HG02588 (cell line): ENCODE results near the gene P2RX7.
A peak's percentile ranks its signal among the peaks of the same experiment; 100 is the strongest.
"Not testable (repeated sequence)": the region's sequence is repeated elsewhere in the genome, so short reads cannot be mapped to it uniquely, and the experiment has no call there.

Experiments
- ATAC-seq: cut with Tn5 transposase; IDR thresholded peaks from one replicate; pipeline ENCODE4 v1.9.1; 2021; ENCODE audit warnings: mild to moderate bottlenecking, moderate library complexity; ENCODE audit not compliant: unreplicated experiment

P2RX7 gene

GRCh38 chr12:121133838-121134237, 1.2 kb downstream of the P2RX7 start:
- no peak for ATAC-seq

DNA sequence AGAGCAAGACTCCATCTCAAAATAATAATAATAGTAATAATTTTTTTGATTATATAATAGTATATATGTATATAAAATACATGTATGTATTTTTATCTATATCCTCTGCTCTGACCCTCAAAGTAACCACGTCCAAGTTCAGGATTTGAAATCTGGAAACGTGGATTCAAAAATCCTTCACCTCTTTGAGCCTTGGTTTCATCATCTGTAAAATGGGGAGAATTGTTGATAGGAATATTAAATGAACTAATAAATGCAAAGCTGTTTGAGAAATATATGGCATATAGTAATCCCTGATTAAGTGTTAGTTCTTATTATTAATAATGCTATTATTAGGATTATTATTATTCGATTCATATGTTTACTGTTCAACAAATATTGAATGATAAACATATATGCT, 2.6 kb downstream of the P2RX7 start:
- no peak for ATAC-seq

GRCh38 chr12:121137512-121137911, 4.8 kb downstream of the P2RX7 start:
- no peak for ATAC-seq

DNA sequence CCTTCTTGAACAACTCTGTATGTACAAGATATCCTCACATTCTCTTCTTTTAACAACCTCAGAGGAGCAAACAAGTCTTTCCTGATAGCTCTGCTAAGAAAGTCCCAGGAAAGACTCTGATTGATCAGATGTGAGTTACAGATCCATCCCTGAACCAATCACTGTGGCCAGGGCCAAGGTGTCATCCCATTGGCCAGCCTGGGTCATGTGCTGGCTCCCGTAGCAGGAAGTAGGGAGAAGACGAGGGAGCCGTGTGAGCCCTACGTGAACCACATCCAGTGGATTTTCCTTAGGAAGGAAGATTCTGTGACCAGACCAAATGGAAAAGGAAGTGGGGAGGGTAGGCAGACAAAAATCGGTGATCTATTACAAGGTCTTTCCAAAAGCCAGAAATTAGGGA, 5.6 kb downstream of the P2RX7 start:
- no peak for ATAC-seq

DNA sequence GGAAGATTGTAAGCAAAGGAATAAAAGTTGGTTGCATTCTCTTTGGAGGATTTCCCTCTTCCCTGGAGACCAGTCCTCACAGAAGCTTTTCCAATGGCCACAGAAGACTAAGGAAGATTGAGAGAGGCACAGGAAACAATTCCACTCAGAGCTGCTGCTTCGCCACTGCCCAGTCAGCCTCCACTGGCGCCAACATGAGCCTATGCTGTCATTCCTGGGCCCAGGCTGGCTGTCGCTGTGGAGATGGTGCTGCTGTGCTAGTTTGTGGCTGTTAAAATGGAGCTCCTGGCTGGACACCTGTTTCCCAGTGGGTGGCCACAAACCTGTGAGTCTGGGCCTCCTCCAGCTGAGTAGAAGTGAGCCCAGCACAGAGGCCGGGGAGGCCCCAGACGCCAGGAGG, 6.6 kb downstream of the P2RX7 start:
- ATAC-seq = no peak

DNA sequence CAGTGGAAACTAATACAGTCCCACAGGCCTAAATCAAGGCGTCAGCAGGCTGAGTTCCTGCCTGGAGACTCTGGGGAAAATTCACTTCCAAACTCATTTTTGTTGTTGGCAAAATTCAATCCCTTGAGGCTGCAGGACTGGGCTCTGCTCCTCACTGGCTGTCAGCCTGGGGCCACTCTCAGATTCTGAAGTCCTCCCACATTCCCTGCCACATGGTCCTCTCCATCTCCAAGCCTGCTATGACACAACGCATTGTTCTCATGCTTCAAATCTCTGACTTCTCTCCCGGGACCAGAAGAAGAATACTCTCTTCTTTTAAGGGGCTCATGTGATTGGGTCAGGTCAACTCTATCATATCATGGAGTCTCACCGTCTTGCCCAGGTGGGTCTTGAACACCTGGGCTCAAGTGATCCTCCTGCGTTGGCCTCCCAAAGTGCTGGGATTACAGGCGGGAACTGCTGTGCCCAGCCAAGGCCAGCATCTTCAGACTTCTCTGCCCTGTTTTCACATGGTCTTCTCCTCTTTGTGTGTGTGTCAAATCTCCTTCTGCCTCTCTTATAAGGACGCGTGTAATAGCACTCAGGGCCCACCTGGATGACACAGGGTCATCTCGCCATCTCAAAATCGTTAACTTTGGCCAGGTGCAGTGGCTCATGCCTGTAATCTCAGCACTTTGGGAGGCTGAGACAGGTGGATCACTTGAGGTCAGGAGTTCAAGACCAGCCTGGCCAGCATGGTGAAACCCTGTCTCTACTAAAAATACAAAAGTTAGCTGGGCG, 9.7 kb downstream of the P2RX7 start:
- no peak for ATAC-seq

DNA sequence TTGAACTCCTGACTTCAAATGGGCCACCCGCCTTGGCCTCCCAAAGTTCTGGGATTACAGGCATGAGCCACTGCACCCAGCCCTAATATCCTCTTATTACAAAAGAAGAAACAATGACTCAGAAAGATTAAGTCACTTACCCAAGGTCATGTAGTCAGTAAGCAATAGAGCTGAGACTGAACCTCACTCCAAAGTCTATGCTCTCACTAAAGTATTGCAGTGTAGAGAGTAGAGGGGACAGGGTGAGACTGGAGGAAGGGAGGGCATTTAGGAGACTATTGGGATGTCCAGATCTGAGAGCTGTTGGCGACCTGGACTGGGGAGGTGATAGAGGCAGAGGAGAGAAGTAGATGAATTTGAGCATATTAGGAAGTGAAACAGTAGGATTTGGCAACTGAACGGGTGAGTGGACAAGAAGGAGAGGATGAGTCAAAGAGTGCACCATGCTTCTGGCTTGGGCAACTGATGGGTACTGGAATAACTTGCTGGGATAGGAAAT, 11.8 kb downstream of the P2RX7 start:
- no peak for ATAC-seq

DNA sequence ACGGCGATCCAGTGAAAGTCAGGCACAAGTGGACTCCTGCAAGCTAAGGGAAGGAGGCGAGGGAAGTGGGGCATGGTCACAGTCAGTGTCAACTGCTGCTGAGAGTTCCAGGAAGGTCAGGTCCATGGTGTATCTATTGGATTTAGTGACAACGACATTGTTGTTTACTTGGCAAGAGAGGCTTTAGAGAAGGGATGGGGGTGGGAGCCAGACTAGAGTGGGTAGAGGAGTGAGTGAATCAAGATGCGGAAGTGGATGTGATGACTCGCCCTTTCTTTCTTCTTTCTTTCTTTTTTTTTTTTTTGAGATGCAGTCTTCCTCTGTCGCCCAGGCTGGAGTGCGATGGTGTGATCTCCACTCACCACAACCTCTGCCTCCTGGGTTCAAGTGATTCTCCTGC, 12.5 kb downstream of the P2RX7 start:
- ATAC-seq = no peak

DNA sequence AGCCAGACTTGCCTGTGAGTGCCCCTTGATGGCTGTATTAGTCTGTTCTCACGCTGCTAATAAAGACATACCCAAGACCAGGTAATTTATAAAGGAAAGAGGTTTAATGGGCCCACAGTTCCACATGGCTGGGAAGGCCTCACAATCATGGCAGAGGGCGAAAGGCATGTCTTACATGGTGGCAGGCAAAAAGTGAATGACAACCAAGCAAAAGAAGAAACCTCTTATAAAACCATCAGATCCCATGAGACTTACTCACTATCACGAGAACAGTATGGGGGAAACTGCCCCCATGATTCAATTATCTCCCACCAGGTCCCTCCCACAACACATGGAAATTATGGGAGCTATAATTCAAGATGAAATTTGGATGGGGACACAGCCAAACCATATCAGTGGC, 16.6 kb downstream of the P2RX7 start:
- ATAC-seq = not testable (repeated sequence)

DNA sequence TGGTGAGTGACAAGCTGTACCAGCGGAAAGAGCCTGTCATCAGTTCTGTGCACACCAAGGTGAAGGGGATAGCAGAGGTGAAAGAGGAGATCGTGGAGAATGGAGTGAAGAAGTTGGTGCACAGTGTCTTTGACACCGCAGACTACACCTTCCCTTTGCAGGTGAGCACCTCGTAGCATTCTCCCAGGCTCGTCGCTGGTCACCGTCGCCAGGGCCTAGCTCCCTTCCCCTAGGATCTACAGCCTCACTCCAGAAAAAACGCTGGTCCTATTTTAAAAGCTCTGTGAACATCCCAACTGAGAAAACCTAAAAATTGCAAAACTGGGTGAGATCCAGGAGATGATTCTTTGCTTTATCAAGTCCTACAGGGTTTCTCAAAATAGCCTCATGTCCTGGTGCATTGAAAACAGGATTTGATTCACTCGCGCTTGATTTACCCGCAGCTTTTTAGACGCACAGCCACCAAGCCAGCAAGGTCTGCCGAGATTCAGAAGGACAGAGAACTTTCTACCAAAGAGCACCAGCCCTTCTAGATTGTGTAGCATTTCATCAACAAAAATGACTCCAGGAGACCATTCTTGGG, 22.2 kb downstream of the P2RX7 start:
- no peak for ATAC-seq

DNA sequence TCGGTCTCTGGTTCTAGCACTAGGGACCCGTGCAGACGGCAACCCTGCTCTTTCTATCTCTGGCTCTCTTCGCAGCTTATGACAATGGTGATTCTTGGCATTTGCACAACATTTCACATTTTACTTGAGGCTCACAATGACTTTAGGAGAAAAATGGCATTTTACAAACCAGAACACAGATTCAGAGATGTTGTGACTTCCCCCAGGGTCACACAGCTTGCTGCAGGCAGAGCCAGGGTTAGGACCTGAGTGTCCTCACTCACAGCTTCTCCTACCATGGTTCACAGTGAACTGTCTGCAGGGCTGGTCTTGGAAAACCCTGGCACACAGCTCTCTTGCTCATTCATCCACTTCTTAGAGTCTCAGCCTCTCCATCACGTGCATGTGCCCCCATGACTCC, 23.7 kb downstream of the P2RX7 start:
- no peak for ATAC-seq

GRCh38 chr12:121158085-121158484, 25.4 kb downstream of the P2RX7 start:
- ATAC-seq = no peak

DNA sequence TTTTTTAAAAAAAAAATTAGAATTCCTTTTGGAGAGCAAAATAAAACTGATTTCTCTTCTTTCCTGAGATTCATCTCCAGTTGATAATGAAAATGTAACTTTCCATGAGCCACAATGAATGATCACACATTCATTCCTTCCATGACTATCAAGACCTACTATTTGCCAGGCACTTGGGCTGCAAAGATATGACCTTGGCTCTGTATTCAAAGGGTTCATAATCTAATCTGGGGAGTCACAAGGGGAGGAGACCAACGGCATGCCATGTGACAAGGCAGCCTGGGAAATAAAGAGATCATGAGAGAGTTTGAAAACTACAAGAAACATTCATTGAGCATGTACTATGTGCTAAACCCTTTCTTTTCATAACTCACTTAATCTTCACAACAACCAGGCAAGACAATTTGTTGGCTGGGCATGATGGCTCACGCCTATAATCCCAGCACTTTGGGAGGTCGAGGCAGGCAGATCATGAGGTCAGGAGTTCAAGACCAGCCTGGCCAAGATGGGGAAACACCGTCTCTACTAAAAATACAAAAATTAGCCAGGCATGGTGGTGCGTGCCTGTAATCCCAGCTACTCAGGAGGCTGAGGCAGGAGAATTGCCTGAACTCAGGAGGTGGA, 26.2 kb downstream of the P2RX7 start:
- not testable (repeated sequence) for ATAC-seq

DNA sequence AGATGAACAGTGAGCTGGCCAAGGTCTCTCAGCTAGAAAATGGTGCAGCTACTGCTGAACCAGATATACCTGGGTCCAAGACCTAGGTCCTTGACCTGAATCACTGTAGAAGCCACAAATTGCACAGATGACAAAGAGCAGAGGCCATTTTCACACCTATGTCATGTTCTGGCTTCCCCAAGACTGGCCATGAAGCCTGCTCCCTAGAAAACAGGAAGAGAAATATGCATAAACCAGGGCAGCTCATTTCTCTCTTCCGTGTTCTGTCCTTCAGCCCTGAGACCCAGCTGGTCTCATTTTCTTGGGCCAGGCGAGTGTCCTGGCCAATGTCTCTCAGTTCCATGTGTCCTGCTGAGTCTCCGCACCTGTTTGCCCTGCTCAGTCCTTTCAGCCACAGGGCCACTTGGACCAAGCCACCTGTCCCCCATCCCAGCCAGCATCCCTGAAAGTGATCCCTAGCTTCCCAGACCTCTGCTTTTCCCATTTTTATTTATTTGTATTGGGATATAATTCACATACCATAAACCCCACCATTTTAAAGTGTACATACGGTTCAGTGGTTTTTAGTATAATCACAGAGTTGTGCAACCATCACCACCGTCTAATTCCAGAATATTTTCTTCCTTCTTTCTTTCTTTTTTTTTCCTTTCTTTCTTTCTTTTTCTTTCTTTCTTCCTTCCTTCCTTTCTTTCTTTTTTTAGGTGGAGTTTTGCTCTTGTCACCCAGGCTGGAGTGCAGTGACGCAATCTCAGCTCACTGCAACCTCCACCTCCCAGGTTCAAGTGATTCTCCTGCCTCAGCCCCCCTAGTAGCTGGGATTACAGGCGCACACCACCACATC, 27.0 kb downstream of the P2RX7 start:
- peak; percentile 50 for ATAC-seq

GRCh38 chr12:121162384-121162783, 29.7 kb downstream of the P2RX7 start:
- ATAC-seq = no peak

GRCh38 chr12:121162985-121163384, 30.3 kb downstream of the P2RX7 start:
- no peak for ATAC-seq

DNA sequence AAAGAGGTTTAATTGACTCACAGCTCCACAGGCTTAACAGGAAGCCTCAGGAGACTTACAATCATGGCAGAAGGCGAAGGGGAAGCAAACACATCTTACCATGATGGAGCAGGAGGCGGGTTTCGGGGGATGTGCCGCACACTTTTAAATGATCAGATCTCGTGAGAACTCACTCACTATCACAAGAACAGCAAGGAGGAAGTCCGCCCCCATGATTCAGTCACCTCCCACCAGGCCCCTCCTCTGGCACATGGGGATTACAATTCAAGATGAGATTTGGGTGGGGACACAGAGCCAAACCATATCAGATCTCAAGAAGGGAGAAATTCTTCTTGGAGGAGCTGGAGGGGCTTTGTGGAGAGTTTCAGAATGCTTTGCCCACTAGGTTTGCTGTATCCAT, 32.2 kb downstream of the P2RX7 start:
- ATAC-seq = not testable (repeated sequence)

DNA sequence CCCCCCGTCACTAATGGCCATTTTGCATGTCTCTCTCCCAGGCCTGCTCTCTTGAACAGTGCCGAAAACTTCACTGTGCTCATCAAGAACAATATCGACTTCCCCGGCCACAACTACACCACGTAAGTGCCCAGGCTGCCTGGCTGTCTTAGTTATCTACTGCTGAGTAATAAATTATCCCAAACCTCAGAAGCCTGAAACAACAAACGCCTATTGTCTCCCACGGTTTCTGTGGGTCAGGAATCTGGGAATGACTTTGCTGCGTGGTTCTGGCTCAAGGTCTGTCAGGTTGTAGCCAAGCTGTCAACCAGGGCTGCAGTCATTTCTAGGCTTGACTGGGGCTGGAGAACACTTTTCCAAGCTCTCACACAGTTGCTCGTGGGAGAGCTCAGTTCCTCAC, 32.6 kb downstream of the P2RX7 start:
- no peak for ATAC-seq

DNA sequence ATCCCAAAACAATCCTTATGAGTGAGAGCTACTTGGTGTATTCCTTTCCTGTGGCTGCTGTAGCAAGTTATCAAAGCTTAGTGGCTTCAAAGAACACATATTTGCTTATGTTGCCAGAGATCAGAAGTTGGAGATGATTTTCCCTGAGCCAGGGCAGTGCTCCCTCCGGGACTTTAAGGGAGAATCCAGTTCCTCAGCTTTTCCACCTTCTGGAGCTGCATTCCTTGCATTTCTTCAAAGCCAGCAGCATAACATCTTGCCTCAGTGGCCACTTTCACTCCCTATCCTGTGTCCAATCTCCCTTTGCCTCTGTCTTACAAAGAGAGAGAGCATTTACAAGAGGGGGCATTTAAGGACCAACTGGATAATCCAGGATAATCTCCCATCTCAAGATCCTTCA, 33.7 kb downstream of the P2RX7 start:
- no peak for ATAC-seq

DNA sequence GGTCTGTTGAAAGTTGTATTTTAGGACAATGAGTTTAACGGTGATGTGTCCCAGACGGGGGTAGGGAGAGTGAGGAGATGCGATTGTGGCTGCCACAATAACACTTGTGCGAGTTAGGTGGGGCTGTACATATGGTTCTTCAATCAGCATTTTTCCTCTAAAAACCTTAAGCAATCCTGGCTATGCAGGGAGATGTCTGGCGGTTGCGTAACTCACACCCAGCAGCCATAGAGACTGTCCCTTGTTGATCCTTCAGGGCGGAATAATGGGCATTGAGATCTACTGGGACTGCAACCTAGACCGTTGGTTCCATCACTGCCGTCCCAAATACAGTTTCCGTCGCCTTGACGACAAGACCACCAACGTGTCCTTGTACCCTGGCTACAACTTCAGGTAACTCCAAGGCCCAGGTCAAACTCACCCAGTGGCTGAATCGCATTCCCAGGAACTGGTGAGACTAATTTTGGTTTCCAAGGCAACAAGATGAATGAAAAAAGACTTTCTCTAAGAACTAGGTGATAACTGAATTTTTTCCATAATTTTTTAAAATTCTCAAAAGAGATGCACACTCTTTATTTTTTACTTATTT, 34.6 kb downstream of the P2RX7 start:
- no peak for ATAC-seq

GRCh38 chr12:121167951-121168350, 35.3 kb downstream of the P2RX7 start:
- ATAC-seq = no peak
